GM12878 (cell line): ENCODE measurements around the gene FAM170B. TPM values are rescaled to one million over a fixed set of nuclear protein-coding genes. Genes with fewer than 3 reads are reported as not detected.

Source experiments
- ATAC-seq: fragments of 200-7000 bp; cut with Tn5 transposase; 3 replicates; pipeline ENCODE4 v1.9.1; 2020; ENCODE audit warnings: mild to moderate bottlenecking, moderate library complexity
- BruUV-seq: library from RNA; stranded (reverse); fragments of 400-500 nt; replicated peaks from 2 replicates; lab custom pipeline; 2021; lab: Mats Ljungman, UMichigan
- CTCF ChIA-PET: fragments of 300-600 bp; sonication (Branson Sonifier 250); formaldehyde crosslinking; extraction: SDS; loops from one replicate; lab custom pipeline; 2021; ENCODE audit warnings: inconsistent platforms; lab: Yijun Ruan, JAX
- POLR2A ChIA-PET: fragments of 350-600 bp; formaldehyde crosslinking; extraction: SDS; loops from one replicate; lab custom pipeline; 2021; ENCODE audit warnings: inconsistent platforms; lab: Charles Lee
- RAD21 ChIA-PET: fragments of 300-600 bp; sonication (Branson Sonifier 250); formaldehyde crosslinking; loops from one replicate; lab custom pipeline; 2023; ENCODE audit warnings: antibody characterized with exemption; ENCODE audit not compliant: unreplicated experiment; lab: Charles Lee
- SMC1A ChIA-PET: fragments of 300-600 bp; sonication (Branson Sonifier 250); formaldehyde crosslinking; loops from one replicate; lab custom pipeline; 2023; ENCODE audit not compliant: unreplicated experiment, uncharacterized antibody; lab: Charles Lee
- DNase-seq: peaks from one replicate; pipeline ENCODE4 v3.0.0-alpha.2; 2011; ENCODE audit warnings: low read depth, low spot score
- FAIRE-seq: peaks from 3 replicates; lab custom pipeline; 2011; peaks lifted over from hg19 to GRCh38; lab: Jason Lieb, UNC
- H2AFZ ChIP-seq: 2 replicates; pipeline ENCODE4 v1.6.0; 2011; ENCODE audit warnings: low read depth, low read length, control low read depth; ENCODE audit not compliant: control insufficient read depth
- H3K27ac ChIP-seq: 2 replicates; pipeline ENCODE4 v1.5.1; 2011; ENCODE audit warnings: control low read depth; ENCODE audit not compliant: control insufficient read depth, insufficient read depth
- H3K27me3 ChIP-seq, 2 experiments: replicated peaks in 1 of 2; 2 replicates each; pipeline versions ENCODE4 v1.6.0 to v1.6.1; 2011; ENCODE audit warnings: low read length in 1 of 2; ENCODE audit not compliant: control insufficient read depth in 2 of 2, insufficient read depth in 2 of 2
- H3K36me3 ChIP-seq, 2 experiments: 2 replicates each; pipeline ENCODE4 v1.5.1; 2011; ENCODE audit warnings: low read length in 1 of 2; ENCODE audit not compliant: control insufficient read depth in 2 of 2, insufficient read depth in 2 of 2
- H3K4me1 ChIP-seq: 2 replicates; pipeline ENCODE4 v1.6.1; 2011; ENCODE audit warnings: mild to moderate bottlenecking, low read length, moderate library complexity, mixed read lengths; ENCODE audit not compliant: control insufficient read depth, insufficient read depth
- H3K4me2 ChIP-seq: 2 replicates; pipeline ENCODE4 v1.6.0; 2011; ENCODE audit warnings: control low read depth; ENCODE audit not compliant: control insufficient read depth, insufficient read depth
- H3K4me3 ChIP-seq: fragments of 200-600 bp; sonication (generic); 2 replicates; pipeline ENCODE4 v1.5.1; 2016
- H3K79me2 ChIP-seq: 2 replicates; pipeline ENCODE4 v1.6.0; 2011; ENCODE audit warnings: low read length; ENCODE audit not compliant: control insufficient read depth, insufficient read depth
- H3K9ac ChIP-seq: 2 replicates; pipeline ENCODE4 v1.8.0; 2011; ENCODE audit warnings: low read length, control low read depth, mixed read lengths; ENCODE audit not compliant: control insufficient read depth, insufficient read depth
- H3K9me3 ChIP-seq: replicated peaks from 3 replicates; pipeline ENCODE4 v1.5.1; 2011; ENCODE audit warnings: mild to moderate bottlenecking, low read length; ENCODE audit not compliant: control insufficient read depth, insufficient read depth
- H4K20me1 ChIP-seq: 2 replicates; pipeline ENCODE4 v1.6.0; 2011; ENCODE audit not compliant: control insufficient read depth, insufficient read depth
- BCL11A ChIP-seq: IDR thresholded peaks from 2 replicates; pipeline ENCODE4 v1.6.1; 2011; ENCODE audit warnings: low read depth, low read length
- CEBPB ChIP-seq, 2 experiments: fragments of 150-350 bp in 1 of 2; IDR thresholded peaks; 2 replicates each; pipeline ENCODE4 v1.6.1; 2012 to 2014; ENCODE audit warnings: low read depth in 2 of 2, low read length in 2 of 2, borderline replicate concordance in 1 of 2, inconsistent platforms in 1 of 2
- CHD1 ChIP-seq: IDR thresholded peaks from 2 replicates; pipeline ENCODE4 v1.6.1; 2012; ENCODE audit warnings: low read depth, low read length, improper control_type of control experiment
- ETV6 ChIP-seq, 2 experiments: fragments of 450-650 bp in 1 of 2; IDR thresholded peaks in 1 of 2; conservative IDR thresholded peaks in 1 of 2; 2 replicates each; pipeline ENCODE4 v1.6.1; 2014; ENCODE audit warnings: antibody characterized with exemption in 1 of 2, borderline replicate concordance in 1 of 2, low read depth in 1 of 2, mild to moderate bottlenecking in 1 of 2, moderate library complexity in 1 of 2
- HDAC2 ChIP-seq: fragments of 200-600 bp; sonication (generic); IDR thresholded peaks from 2 replicates; pipeline ENCODE4 v1.6.1; 2017
- NFIC ChIP-seq: IDR thresholded peaks from 2 replicates; pipeline ENCODE4 v1.6.1; 2012; ENCODE audit warnings: low read depth, mild to moderate bottlenecking, inconsistent platforms, low read length, moderate library complexity
- NR2F1 ChIP-seq: fragments of 450-650 bp; conservative IDR thresholded peaks from 2 replicates; pipeline ENCODE4 v1.6.1; 2017; ENCODE audit warnings: mild to moderate bottlenecking
- RBBP5 ChIP-seq: fragments of 200-600 bp; sonication (generic); conservative IDR thresholded peaks from 2 replicates; pipeline ENCODE4 v1.6.1; 2016
- RCOR1 ChIP-seq: conservative IDR thresholded peaks from 2 replicates; pipeline ENCODE4 v1.6.1; 2012; ENCODE audit warnings: low read depth, low read length, improper control_type of control experiment
- SIX5 ChIP-seq: IDR thresholded peaks from 2 replicates; pipeline ENCODE4 v1.6.1; 2011; ENCODE audit warnings: mild to moderate bottlenecking, low read depth, low read length, moderate library complexity; ENCODE audit not compliant: severe bottlenecking
- ZBTB11 ChIP-seq: fragments of 450-650 bp; formaldehyde crosslinking; IDR thresholded peaks from 2 replicates; pipeline ENCODE4 v1.5.0; 2022; ENCODE audit warnings: mild to moderate bottlenecking, missing genetic modification characterization
- WGBS: methylation state at CpG from one replicate; pipeline ENCODE4 v1.1.6; 2016; ENCODE audit warnings: low lambda C conversion rate; ENCODE audit not compliant: insufficient replicate concordance, insufficient coverage; ENCODE audit errors: missing lambda C conversion rate; 5-methylcytosine and 5-hydroxymethylcytosine counted together
- in situ Hi-C: fragments of 300-500 bp; cut with MboI; formaldehyde crosslinking; loops from 9 replicates; pipeline ENCODE4 v1.14.3; 2018; ENCODE audit warnings: mixed read lengths
- intact Hi-C: fragments of 100-400 bp; cut with micrococcal nuclease; formaldehyde crosslinking; loops from one replicate; pipeline ENCODE4 v1.14.2; 2022; ENCODE audit not compliant: unreplicated experiment
- polyA plus RNA-seq, 11 experiments: library from polyadenylated mRNA; depleted of rRNA in 4 of 11; unstranded in 6 of 11; stranded (reverse) in 5 of 11; fragments of >200 nt; fragmentation: Nextera tagmentation in 4 of 11; fragmentation: Illumina TruSeq in 1 of 11; extraction: Ambion mirVana in 4 of 11; extraction: Trizol in 1 of 11; gene quantifications; 1 replicate in 1 of 11; 2 replicates in 10 of 11; pipeline versions ENCODE4 v1.2.1 to v1.2.3, GENCODE V29; 2011 to 2016; ENCODE audit warnings: inconsistent platforms in 2 of 11, missing spikeins in 2 of 11, low read depth in 1 of 11
- total RNA-seq, 4 experiments: library from RNA; depleted of rRNA in 3 of 4; stranded (reverse); fragments of >200 nt in 3 of 4; fragmentation: Illumina TruSeq in 1 of 4; extraction: Trizol in 1 of 4; gene quantifications; 2 replicates each; pipeline versions ENCODE4 v1.2.1 to v1.2.3, GENCODE V29; 2013 to 2021

Gene FAM170B
- total and polyA plus RNA-seq, 10 of the 15 experiments (the other 5 are each of a cell fraction or from before 2014, with no cell fraction given), result not detected

DNA sequence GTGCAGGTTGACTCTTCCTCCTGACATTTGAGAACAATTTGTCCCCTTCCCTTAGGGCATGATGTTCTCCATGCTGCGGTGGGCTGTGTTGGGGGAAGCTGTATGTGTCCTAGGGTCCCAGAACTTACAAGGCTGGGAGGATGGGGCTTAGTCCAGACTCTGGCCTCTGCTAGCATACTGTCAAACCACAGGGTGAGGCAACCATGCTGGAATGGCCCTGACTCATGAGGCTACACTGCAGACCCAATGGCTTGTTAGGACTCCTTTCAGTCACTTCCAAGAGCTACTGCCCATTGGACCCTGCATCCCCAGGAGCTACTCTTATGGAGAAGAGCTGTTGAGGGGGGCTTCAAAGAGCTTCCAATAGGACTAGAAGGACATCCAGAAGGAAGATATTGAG lies 20.1 kb upstream of the FAM170B start:
- H3K79me2 ChIP-seq, result no peaks in the 10 kb centered on the region
- H3K4me2 ChIP-seq, result no peak overlapping the region
- H3K9ac ChIP-seq, result no peak overlapping the region
- ChIA-PET CTCF (no interaction called here), SMC1A (interaction anchor here (1.2 kb wide), 1 partner anchor 8 kb away, joined by 3 read pairs; no protein-coding TSS in a partner anchor), RAD21 (interaction anchor here (1.9 kb wide), 1 partner anchor 101 kb away, joined by 5 read pairs; no protein-coding TSS in a partner anchor), POLR2A (no interaction called here)
- in situ Hi-C loops (no loop called here), intact Hi-C loops (no loop called here)
- H3K4me3 ChIP-seq, result no peak overlapping the region
- H2AFZ ChIP-seq, result no peak overlapping the region
- FAIRE-seq (no peak), DNase-seq (no peak), ATAC-seq (no peak)
- no peaks in the 10 kb centered on the region for H4K20me1 ChIP-seq
- no peaks in the 10 kb centered on the region for H3K4me1 ChIP-seq
- H3K9me3 ChIP-seq, result no peaks in the 10 kb centered on the region
- H3K36me3 ChIP-seq, result no peaks in the 10 kb centered on the region
- H3K27ac ChIP-seq, result no peak overlapping the region
- no peaks in the 10 kb centered on the region for H3K27me3 ChIP-seq
- BruUV-seq, result no TSS peak
- WGBS, result 88% methylated on average over 1 of the region's 1 CpG
- no peak for TF ChIP-seq NR2F1
- TF ChIP-seq BCL11A, result no peak
- no peak for TF ChIP-seq HDAC2
- no peak for TF ChIP-seq SIX5
- no peak for TF ChIP-seq ETV6 (conservative IDR thresholded peaks at IDR 0.05 in 1 of 2, IDR thresholded peaks at IDR 0.05 in 1 of 2; ENCODE audit: borderline replicate concordance in 1 of 2, low read depth in 1 of 2)
- TF ChIP-seq CEBPB (IDR thresholded peaks at IDR 0.05; ENCODE audit: borderline replicate concordance in 1 of 2, low read depth in 2 of 2, low read length in 2 of 2), result no peak
- TF ChIP-seq, all 136 proteins: peak for 0

DNA sequence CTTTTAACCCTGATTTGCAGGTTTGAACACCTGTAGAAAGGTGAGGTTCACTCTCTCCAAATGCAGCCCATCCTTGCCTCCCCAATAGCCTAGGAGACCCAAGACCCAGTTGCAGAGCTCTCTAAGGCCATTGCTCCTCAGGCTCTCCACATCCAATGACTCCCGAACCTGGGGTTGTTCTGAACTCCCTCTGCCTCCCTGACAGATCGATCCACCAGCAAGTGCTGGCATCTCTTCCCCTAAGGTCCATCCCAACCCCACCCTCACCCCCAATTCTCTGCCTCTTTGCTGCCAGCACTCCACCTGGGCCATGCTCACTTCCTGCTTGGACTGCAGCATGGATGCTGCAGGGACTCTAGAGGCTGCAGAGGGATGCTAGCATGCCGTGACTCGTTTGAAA lies 19.3 kb upstream of the FAM170B start:
- Histone ChIP-seq H3K4me3 (no peak overlapping the region), H3K27me3 (no peaks in the 10 kb centered on the region), H3K9ac (no peak overlapping the region), H2AFZ (no peak overlapping the region), H3K9me3 (no peaks in the 10 kb centered on the region; the same call in 2 of the 3 replicates), H3K79me2 (no peaks in the 10 kb centered on the region), H3K27ac (no peak overlapping the region), H3K4me2 (no peak overlapping the region), H3K4me1 (no peaks in the 10 kb centered on the region), H3K36me3 (no peaks in the 10 kb centered on the region), H4K20me1 (no peaks in the 10 kb centered on the region)
- no peak for TF ChIP-seq ZBTB11 (CRISPR knock-in tag)
- TF ChIP-seq NFIC, result no peak
- no peak for TF ChIP-seq RCOR1
- no peak for TF ChIP-seq CHD1
- TF ChIP-seq RBBP5, result no peak
- BruUV-seq, result no TSS peak
- ATAC-seq, result no peak
- FAIRE-seq, result no peak
- DNase-seq, result no peak
- ChIA-PET RAD21 (interaction anchor here (1.9 kb wide), 1 partner anchor 100 kb away, joined by 5 read pairs; no protein-coding TSS in a partner anchor), CTCF (no interaction called here), POLR2A (no interaction called here), SMC1A (no interaction called here)
- in situ Hi-C loops (no loop called here), intact Hi-C loops (no loop called here)
- WGBS, result 74% methylated on average over 4 of the region's 4 CpGs
